ENCODE measurements around the gene LINGO1.
A peak's percentile ranks its signal among the peaks of the same experiment; 100 is the strongest.

The LINGO1 gene

DNA sequence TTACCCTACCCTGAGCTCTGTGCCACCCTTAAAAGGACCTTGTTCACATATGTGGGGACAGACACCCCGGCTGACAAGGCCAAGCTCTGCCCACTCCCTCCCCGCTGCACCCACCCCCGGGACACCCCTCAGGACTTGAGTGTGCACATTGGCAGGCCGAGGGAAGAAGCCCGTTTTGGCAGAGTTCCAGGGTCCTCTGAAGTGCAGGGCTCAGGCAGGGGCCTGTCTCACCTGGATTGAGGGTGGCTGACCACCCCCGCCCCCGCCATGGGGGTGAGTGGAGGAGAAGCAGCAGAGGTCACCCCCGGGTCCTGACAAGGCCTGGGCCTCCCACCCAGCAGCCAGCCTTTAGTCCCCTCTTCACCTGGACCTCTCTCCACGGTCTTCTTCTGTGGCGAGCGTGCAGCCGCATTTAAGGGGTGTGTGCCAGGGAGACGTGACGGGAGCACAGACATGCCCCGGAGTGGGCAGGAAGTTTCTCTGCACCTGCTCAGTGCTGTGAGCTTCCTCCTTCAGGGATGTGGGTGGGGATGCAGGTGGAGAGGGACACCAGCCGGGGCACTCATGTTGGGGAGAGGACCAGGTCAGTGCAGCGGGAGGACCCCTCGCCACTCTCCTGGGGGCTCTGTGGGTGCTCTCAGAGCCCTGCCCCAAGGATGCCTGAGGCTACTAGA, 50.7 kb downstream of the LINGO1 start:
- no peak for DNase-seq (ENCODE audit: low read depth)
- TF ChIP-seq CTCF (IDR thresholded peaks at IDR 0.05; ENCODE audit: insufficient read depth, low read depth, low read length, missing control alignments) = no peak
- no peak overlapping the region for H3K4me3 ChIP-seq (ENCODE audit: low read depth, low read length)

GRCh38 chr15:77580996-77581682, 51.6 kb downstream of the LINGO1 start:
- H3K4me3 ChIP-seq (ENCODE audit: low read depth, low read length) = no peak overlapping the region
- DNase-seq (ENCODE audit: low read depth) = no peak
- TF ChIP-seq CTCF (IDR thresholded peaks at IDR 0.05; ENCODE audit: insufficient read depth, low read depth, low read length, missing control alignments) = no peak

DNA sequence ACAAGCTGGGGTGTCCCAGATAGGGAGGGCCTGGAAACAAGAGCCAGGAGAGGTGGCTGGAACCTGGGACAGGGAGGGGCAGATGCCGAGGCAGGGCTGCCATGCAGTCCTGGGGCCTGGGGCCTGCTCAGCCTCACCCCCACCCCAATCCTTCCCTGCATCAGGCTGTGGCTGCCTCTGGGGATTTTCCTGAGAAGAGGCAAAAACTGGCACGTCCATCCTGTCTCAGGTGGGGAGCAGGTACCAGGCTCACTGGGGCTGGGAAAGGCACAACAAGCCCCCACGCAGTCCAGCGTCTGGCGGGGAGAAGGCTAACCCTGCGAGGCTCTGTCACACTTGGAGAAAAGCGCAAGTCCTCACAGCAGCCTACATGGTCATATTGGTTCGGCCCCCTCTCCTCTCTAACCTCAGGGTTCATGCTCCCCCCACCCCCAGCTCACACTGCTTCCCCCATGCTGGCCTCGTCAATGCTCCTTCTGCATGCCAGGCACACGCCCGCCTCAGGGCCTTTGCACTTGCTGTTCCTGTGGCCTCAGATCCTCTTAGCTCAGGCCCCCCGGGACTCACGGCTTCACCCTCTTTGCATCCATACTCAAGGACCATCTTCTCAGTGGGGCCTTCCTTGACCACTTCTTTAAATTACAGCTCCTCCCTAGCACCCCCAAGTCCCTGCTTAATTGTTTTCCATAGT, 53.1 kb downstream of the LINGO1 start:
- no peak for DNase-seq (ENCODE audit: low read depth)
- no peak overlapping the region for H3K4me3 ChIP-seq (ENCODE audit: low read depth, low read length)
- no peak for TF ChIP-seq CTCF (IDR thresholded peaks at IDR 0.05; ENCODE audit: insufficient read depth, low read depth, low read length, missing control alignments)

- no peak overlapping the region for H3K4me3 ChIP-seq (ENCODE audit: low read depth, low read length)
- DNase-seq (ENCODE audit: low read depth) = peak; percentile 18
- no peak for TF ChIP-seq CTCF (IDR thresholded peaks at IDR 0.05; ENCODE audit: insufficient read depth, low read depth, low read length, missing control alignments)
These were observed 53.9 kb downstream of the LINGO1 start for GRCh38 chr15:77578641-77579372.

- no peak overlapping the region for H3K4me3 ChIP-seq (ENCODE audit: low read depth, low read length)
- no peak for TF ChIP-seq CTCF (IDR thresholded peaks at IDR 0.05; ENCODE audit: insufficient read depth, low read depth, low read length, missing control alignments)
- DNase-seq (ENCODE audit: low read depth) = no peak
These were observed 55.3 kb downstream of the LINGO1 start for GRCh38 chr15:77577366-77577950.

- H3K4me3 ChIP-seq (ENCODE audit: low read depth, low read length) = no peak overlapping the region
- DNase-seq (ENCODE audit: low read depth) = no peak
- TF ChIP-seq CTCF (IDR thresholded peaks at IDR 0.05; ENCODE audit: insufficient read depth, low read depth, low read length, missing control alignments) = no peak
These were observed 56.2 kb downstream of the LINGO1 start for GRCh38 chr15:77576538-77576937.
